H9 (cell line): ENCODE results near the gene B3GNT2. TPM values are rescaled to one million over a fixed set of nuclear protein-coding genes. Genes with fewer than 3 reads are reported as not detected.

ENCODE experiments used
- DNase-seq: peaks from one replicate; pipeline ENCODE4 v3.0.0-alpha.2; 2017
- H2AFZ ChIP-seq: one replicate; pipeline ENCODE4 v1.6.1; 2013; ENCODE audit warnings: mild to moderate bottlenecking, low read length, control low read depth, moderate library complexity
- H2AK5ac ChIP-seq: 2 replicates; pipeline ENCODE4 v1.6.1; 2013; ENCODE audit warnings: low read length, control low read depth, mixed read lengths; ENCODE audit not compliant: insufficient read length
- H2BK120ac ChIP-seq: one replicate; pipeline ENCODE4 v1.6.1; 2013; ENCODE audit warnings: low read depth, mild to moderate bottlenecking, low read length, control low read depth, inconsistent platforms; ENCODE audit not compliant: poor library complexity, severe bottlenecking
- H2BK12ac ChIP-seq: 2 replicates; pipeline ENCODE4 v1.6.1; 2013; ENCODE audit warnings: low read length, control low read depth, mixed read lengths, low read depth; ENCODE audit not compliant: insufficient read length
- H2BK15ac ChIP-seq: 2 replicates; pipeline ENCODE4 v1.6.1; 2013; ENCODE audit warnings: low read depth, low read length, control low read depth
- H2BK20ac ChIP-seq: one replicate; pipeline ENCODE4 v1.6.1; 2013; ENCODE audit warnings: low read depth, mild to moderate bottlenecking, low read length, control low read depth, inconsistent platforms; ENCODE audit not compliant: poor library complexity, severe bottlenecking
- H2BK5ac ChIP-seq: 2 replicates; pipeline ENCODE4 v1.6.1; 2013; ENCODE audit warnings: low read length, control low read depth, mixed read lengths; ENCODE audit not compliant: insufficient read length
- H3K14ac ChIP-seq: 2 replicates; pipeline ENCODE4 v1.6.1; 2013; ENCODE audit warnings: low read length, control low read depth; ENCODE audit not compliant: insufficient read depth
- H3K18ac ChIP-seq: 2 replicates; pipeline ENCODE4 v1.6.1; 2013; ENCODE audit warnings: low read depth, mild to moderate bottlenecking, mixed read lengths, low read length, control low read depth; ENCODE audit not compliant: insufficient read length
- H3K23ac ChIP-seq: 2 replicates; pipeline ENCODE4 v1.6.1; 2013; ENCODE audit warnings: low read length, control low read depth, mixed read lengths, low read depth; ENCODE audit not compliant: insufficient read length
- H3K23me2 ChIP-seq: 2 replicates; pipeline ENCODE4 v1.6.1; 2013; ENCODE audit warnings: low read depth, mild to moderate bottlenecking, mixed read lengths, low read length, control low read depth; ENCODE audit not compliant: insufficient read length, poor library complexity, severe bottlenecking
- H3K27ac ChIP-seq: 2 replicates; pipeline ENCODE4 v1.5.1; 2013; ENCODE audit warnings: low read length, control low read depth, mixed read lengths, low read depth; ENCODE audit not compliant: insufficient read length
- H3K27me3 ChIP-seq: 2 replicates; pipeline ENCODE4 v1.6.1; 2013; ENCODE audit warnings: low read length, control low read depth, inconsistent platforms; ENCODE audit not compliant: insufficient read depth
- H3K4ac ChIP-seq: 2 replicates; pipeline ENCODE4 v1.6.1; 2013; ENCODE audit warnings: low read depth, mild to moderate bottlenecking, control low read depth, inconsistent platforms, low read length, moderate library complexity
- H3K4me1 ChIP-seq: 2 replicates; pipeline ENCODE4 v1.6.1; 2013; ENCODE audit warnings: low read length, control low read depth, inconsistent platforms; ENCODE audit not compliant: insufficient read depth
- H3K4me2 ChIP-seq: 2 replicates; pipeline ENCODE4 v1.6.1; 2013; ENCODE audit warnings: low read length, control low read depth, mixed read lengths; ENCODE audit not compliant: insufficient read length, insufficient read depth
- H3K56ac ChIP-seq: 2 replicates; pipeline ENCODE4 v1.6.1; 2013; ENCODE audit warnings: low read depth, mild to moderate bottlenecking, mixed read lengths, low read length, control low read depth; ENCODE audit not compliant: insufficient read length
- H3K79me1 ChIP-seq: 2 replicates; pipeline ENCODE4 v1.6.1; 2013; ENCODE audit warnings: low read depth, mild to moderate bottlenecking, moderate library complexity, low read length, control low read depth, inconsistent platforms; ENCODE audit not compliant: insufficient read depth, poor library complexity, severe bottlenecking
- H3K79me2 ChIP-seq: 2 replicates; pipeline ENCODE4 v1.6.1; 2013; ENCODE audit warnings: low read length, control low read depth, inconsistent platforms; ENCODE audit not compliant: insufficient read depth
- H3K9ac ChIP-seq: 2 replicates; pipeline ENCODE4 v1.6.1; 2013; ENCODE audit warnings: low read length, control low read depth, mixed read lengths; ENCODE audit not compliant: insufficient read length; ENCODE audit errors: extremely low read depth
- H3K9me3 ChIP-seq: one replicate; pipeline ENCODE4 v1.6.1; 2013; ENCODE audit warnings: low read depth, low read length, inconsistent platforms; ENCODE audit not compliant: control insufficient read depth
- H3T11ph ChIP-seq: one replicate; pipeline ENCODE4 v1.6.1; 2013; ENCODE audit warnings: mild to moderate bottlenecking, low read length, control low read depth, inconsistent platforms
- H4K20me1 ChIP-seq: one replicate; pipeline ENCODE4 v1.6.1; 2013; ENCODE audit not compliant: control insufficient read depth, insufficient read length, insufficient read depth
- H4K5ac ChIP-seq: 2 replicates; pipeline ENCODE4 v1.6.1; 2013; ENCODE audit warnings: low read depth, mild to moderate bottlenecking, mixed read lengths, low read length, control low read depth; ENCODE audit not compliant: insufficient read length
- H4K8ac ChIP-seq: replicated peaks from 2 replicates; pipeline ENCODE4 v1.6.1; 2013; ENCODE audit warnings: low read length, control low read depth, mixed read lengths, low read depth; ENCODE audit not compliant: insufficient read length
- H4K91ac ChIP-seq: 2 replicates; pipeline ENCODE4 v1.6.1; 2013; ENCODE audit warnings: low read depth, mild to moderate bottlenecking, moderate library complexity, mixed read lengths, low read length, control low read depth; ENCODE audit not compliant: insufficient read length
- H3K27ac Mint-ChIP-seq, 3 experiments: 2 replicates in 2 of 3; 3 replicates in 1 of 3; pipeline ENCODE4 v1.8.0; 2020 to 2021; ENCODE audit warnings: mixed read lengths in 3 of 3, mild to moderate bottlenecking in 1 of 3, moderate library complexity in 1 of 3
- H3K27me3 Mint-ChIP-seq: 2 replicates; pipeline ENCODE4 v1.8.0; 2021; ENCODE audit warnings: low read depth, mild to moderate bottlenecking, moderate library complexity, mixed read lengths
- H3K36me3 Mint-ChIP-seq, 3 experiments: 2 replicates in 2 of 3; 3 replicates in 1 of 3; pipeline ENCODE4 v1.8.0; 2020 to 2021; ENCODE audit warnings: low read depth in 3 of 3, mixed read lengths in 3 of 3; ENCODE audit not compliant: insufficient read depth in 1 of 3
- H3K4me1 Mint-ChIP-seq, 2 experiments: 2 replicates each; pipeline ENCODE4 v1.8.0; 2020; ENCODE audit warnings: mixed read lengths in 2 of 2
- H3K4me3 Mint-ChIP-seq, 2 experiments: 2 replicates in 1 of 2; 3 replicates in 1 of 2; pipeline ENCODE4 v1.8.0; 2020 to 2021; ENCODE audit warnings: mild to moderate bottlenecking in 2 of 2, mixed read lengths in 2 of 2, moderate library complexity in 1 of 2
- H3K9me3 Mint-ChIP-seq, 2 experiments: 2 replicates in 1 of 2; 3 replicates in 1 of 2; pipeline ENCODE4 v1.8.0; 2020; ENCODE audit warnings: mild to moderate bottlenecking in 2 of 2, mixed read lengths in 2 of 2, moderate library complexity in 1 of 2
- CTCF ChIP-seq: fragments of 200-600 bp; sonication (generic); conservative IDR thresholded peaks from 3 replicates; pipeline ENCODE4 v1.8.0; 2021; ENCODE audit warnings: antibody characterized with exemption, mild to moderate bottlenecking
- WGBS: extraction: QIAGEN DNeasy Blood & Tissue Kit; methylation state at CpG from one replicate; pipeline ENCODE4 v1.1.7; 2013; ENCODE audit warnings: missing lambda C conversion rate, low lambda C conversion rate, mixed read lengths; ENCODE audit not compliant: insufficient read length; ENCODE audit errors: extremely low coverage; 5-methylcytosine and 5-hydroxymethylcytosine counted together
- total RNA-seq: library from RNA; stranded (reverse); gene quantifications from 2 replicates; pipeline ENCODE4 v1.2.1, GENCODE V29; 2021

Gene B3GNT2
- total RNA-seq, 1 experiment from 2014 or later, result 55.3 TPM

GRCh38 chr2:62231541-62231940, 35.6 kb downstream of the B3GNT2 start:
- Histone ChIP-seq H4K20me1 (no peaks in the 10 kb centered on the region), H3K4ac (no peak overlapping the region), H3K27me3 (no peaks in the 10 kb centered on the region), H2AK5ac (no peak overlapping the region), H3K79me1 (no peaks in the 10 kb centered on the region), H3K4me2 (no peak overlapping the region), H2AFZ (no peak overlapping the region), H3K23ac (no peak overlapping the region), H2BK5ac (no peak overlapping the region), H3T11ph (no peak overlapping the region), H3K23me2 (no peaks in the 10 kb centered on the region), H2BK20ac (no peak overlapping the region), H2BK120ac (no peak overlapping the region), H3K27ac (no peak overlapping the region), H3K4me1 (no peaks in the 10 kb centered on the region), H3K9ac (no peak overlapping the region), H4K5ac (no peak overlapping the region), H2BK15ac (no peak overlapping the region), H4K8ac (no peak overlapping the region), H3K18ac (no peak overlapping the region), H2BK12ac (no peak overlapping the region), H3K9me3 (no peaks in the 10 kb centered on the region), H3K14ac (no peak overlapping the region), H4K91ac (no peak overlapping the region), H3K56ac (no peak overlapping the region), H3K79me2 (no peaks in the 10 kb centered on the region)
- WGBS, result no CpG with 5 or more reads among the region's 4 CpGs
- no peak for DNase-seq
- peaks cover 5 to 6% of the 10 kb centered on the region in 2 experiments for H3K4me1 Mint-ChIP-seq
- peaks cover 0 to 15% (median 0%) of the 10 kb centered on the region in 3 experiments; a peak in 3 of 7 replicates for H3K36me3 Mint-ChIP-seq
- no peak overlapping the region for H3K4me3 Mint-ChIP-seq
- no peak for TF ChIP-seq CTCF
- no peaks in the 10 kb centered on the region for H3K9me3 Mint-ChIP-seq
- H3K27me3 Mint-ChIP-seq, result no peaks in the 10 kb centered on the region; the same call in 1 of the 2 replicates
- H3K27ac Mint-ChIP-seq, result peak overlapping the region in 2 of 3 experiments; percentile 4 to 7; a peak in 3 of 7 replicates
